SU-DHL-6 (cell line): ENCODE measurements around the gene CAPN15.

Experiments
- CTCF ChIP-seq: fragments of 200-600 bp; sonication (generic); IDR thresholded peaks from one replicate; pipeline ENCODE4 v1.5.1; 2017; ENCODE audit warnings: antibody characterized with exemption, mild to moderate bottlenecking, low read length, moderate library complexity; ENCODE audit not compliant: insufficient read depth, poor library complexity, severe bottlenecking
- EZH2phosphoT487 ChIP-seq: fragments of 200-600 bp; sonication (generic), shearing (Covaris generic); conservative IDR thresholded peaks from 2 replicates; pipeline ENCODE4 v1.6.1; 2018; ENCODE audit warnings: mild to moderate bottlenecking, antibody characterized with exemption, low read length, moderate library complexity, mixed read lengths

GRCh38 chr16:560701-561412, 33.3 kb downstream of the CAPN15 start:
- no peak for TF ChIP-seq CTCF
- no peak for TF ChIP-seq EZH2phosphoT487
